ENCODE measurements around the gene TIGD1.
"Not testable (repeated sequence)": the region's sequence is repeated elsewhere in the genome, so short reads cannot be mapped to it uniquely, and the experiment has no call there.

Gene TIGD1

DNA sequence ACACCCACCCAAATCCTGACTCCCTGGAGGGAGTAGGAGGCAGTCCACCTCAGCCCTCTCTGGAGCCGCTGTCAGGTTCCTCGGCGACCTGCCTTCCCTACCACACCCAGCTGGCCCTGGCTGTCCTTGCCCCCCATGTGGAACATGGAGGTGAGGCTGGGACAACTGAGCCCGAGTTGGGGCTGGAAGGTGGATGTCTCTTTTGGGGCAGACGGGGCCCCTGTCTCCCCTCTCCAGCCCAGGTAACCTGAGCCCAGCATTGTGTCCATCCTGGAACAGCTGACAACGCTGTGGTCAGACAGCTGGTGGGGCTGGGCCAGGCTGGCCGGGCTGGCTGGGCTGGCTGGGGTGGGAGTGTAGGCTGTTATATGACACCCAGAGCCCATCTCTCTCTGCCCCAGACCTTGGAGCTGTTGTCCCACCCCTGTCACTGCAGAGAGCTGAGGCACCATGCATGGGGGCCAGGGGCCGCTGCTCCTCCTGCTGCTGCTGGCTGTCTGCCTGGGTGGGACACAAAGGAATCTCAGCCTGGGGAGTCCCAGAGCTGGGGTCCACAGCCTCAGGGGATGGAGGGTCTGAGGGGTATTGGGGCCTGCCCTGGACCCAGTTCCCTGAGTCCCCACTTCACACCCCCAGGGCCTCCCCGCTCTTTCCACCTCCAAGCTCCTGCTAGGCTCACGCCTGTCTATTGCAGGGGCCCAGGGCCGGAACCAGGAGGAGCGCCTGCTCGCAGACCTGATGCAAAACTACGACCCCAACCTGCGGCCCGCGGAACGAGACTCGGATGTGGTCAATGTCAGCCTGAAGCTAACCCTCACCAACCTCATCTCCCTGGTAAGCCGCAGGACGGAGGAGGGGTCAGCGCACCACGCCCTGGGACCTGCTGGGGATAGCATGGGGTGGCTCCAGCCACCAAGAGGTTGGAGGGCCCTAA is 10.8 kb downstream of the TIGD1 start, which contains the start of gene CHRNG:
Gene CHRNG (plus strand): TSS at position 395 of the 934 bp plus-strand sequence. CDS start 56 bp downstream, at position 451.
- DNase-seq (ENCODE audit: low spot score) = no peak

DNA sequence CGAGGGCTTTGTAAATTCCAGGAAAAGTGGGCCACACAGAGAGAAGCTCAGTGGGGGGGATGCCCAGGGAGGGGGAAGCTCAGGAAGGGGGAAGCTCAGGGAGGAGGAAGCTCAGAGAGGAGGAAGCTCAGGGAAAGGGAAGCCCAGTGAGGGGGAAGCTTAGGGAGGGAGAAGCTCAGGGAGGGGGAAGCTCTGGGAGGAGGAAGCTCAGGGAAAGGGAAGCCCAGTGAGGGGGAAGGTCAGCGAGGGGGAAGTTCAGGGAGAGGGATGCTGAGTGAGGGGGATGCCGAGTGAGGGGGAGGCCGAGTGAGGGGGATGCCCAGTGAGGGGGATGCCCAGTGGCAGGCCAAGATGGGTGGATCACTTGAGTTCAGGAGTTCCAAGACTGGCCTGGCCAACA is 11.7 kb downstream of the TIGD1 start:
- DNase-seq (ENCODE audit: low spot score) = no peak

DNA sequence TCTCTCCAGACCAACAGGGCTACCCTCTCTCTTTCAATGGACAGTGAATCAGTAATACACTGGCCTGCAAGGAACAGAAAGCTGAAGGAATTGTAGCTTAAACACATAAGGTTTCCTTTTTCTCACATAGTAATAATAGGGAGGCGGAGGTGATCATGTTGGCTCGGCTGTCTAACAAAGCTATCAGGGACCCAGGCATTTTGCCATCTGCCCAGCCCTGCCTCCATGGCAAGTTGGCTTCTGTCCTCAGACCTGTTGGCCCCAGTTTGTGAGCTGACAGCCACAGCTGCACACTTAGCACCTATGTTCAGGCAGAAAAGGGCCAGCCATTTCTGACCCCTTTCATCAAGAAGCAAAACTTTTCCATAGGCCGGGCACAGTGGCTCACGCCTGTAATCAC is 12.9 kb downstream of the TIGD1 start:
- DNase-seq (ENCODE audit: low spot score) = no peak

DNA sequence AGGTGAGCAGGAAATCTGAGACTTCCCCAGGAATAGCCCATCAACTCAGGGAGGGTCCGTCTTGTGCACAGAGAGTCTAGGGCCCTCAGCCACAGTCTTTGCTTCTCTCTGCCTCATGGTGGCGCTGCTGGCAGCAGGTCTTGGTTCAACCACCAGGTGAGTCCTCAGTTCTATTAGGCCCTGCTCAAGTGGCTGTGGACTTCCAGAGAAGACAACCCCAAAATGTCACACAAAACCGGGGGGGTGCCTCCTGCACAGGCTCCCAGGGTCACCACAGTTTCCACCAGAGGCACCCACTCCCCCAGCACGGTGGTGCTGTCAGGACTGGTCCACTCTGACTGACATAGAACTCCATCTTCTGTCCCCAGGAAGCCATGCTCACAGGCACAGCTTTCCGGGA is 13.3 kb downstream of the TIGD1 start:
- peak; percentile 55 for DNase-seq (ENCODE audit: low spot score)

DNA sequence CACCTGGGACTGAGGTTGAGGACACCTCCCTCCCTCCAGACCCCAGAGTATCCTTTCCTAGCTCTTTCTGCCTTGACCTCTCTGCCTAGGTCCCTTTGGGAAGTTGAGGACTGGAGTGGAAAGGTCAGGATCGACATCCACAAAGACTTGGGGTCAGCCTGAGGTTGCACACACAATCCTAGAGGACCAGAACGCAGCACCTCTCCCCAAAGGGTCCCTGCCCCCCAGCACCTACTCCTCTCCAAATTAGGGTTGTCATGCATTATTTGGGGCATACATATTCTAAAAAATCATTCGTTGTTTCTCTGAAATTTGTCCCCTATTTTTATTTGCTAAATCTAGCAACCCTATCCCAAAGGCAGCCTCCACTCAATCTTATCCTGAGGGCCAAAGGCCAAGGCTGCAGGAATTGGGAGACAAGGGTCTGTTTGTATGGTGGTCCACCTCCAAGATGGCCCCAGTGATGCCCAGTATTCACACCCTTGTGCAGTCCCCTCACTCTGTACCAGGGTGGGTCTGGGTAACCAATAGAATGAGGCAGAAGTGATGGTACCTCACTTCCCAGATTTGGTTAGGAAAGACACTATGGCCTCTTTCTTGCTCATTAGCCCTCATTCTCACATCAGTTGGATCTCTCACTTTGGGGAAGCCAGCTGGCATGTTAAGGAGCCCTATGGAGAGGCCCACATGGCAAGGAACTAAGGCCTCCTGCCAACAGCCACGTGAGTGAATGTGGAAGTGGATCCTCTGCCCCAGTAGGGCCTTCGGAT is 14.4 kb downstream of the TIGD1 start:
- DNase-seq (ENCODE audit: low spot score) = peak; percentile 49

DNA sequence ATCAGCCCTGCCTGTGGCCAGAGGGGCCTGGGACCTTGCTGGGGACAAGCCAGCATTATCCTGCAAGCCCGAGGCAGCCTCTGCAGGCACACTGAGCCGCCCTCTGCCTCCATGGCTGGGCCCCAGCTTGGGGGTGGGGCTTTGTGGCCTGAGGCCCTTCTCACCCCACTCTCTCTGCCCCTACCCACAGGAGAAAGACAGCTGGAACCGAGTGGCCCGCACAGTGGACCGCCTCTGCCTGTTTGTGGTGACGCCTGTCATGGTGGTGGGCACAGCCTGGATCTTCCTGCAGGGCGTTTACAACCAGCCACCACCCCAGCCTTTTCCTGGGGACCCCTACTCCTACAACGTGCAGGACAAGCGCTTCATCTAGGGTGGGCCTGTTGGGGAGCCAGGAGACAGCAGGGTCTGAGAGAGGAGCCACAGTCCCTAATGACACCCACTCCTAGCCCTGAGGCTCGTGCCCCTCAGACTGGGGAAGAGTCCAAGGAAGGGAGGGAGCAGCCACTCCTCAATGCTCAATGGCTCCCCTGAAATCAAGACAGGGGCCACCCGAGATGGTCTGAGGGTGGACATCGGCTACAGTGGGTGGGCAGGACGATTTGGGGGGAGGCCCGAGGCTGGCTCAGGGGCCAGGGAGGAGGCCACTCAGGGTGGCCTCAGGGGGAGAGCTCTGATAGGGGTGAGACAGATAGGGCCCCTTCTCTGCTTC is 15.3 kb downstream of the TIGD1 start:
- DNase-seq (ENCODE audit: low spot score) = peak; percentile 50

DNA sequence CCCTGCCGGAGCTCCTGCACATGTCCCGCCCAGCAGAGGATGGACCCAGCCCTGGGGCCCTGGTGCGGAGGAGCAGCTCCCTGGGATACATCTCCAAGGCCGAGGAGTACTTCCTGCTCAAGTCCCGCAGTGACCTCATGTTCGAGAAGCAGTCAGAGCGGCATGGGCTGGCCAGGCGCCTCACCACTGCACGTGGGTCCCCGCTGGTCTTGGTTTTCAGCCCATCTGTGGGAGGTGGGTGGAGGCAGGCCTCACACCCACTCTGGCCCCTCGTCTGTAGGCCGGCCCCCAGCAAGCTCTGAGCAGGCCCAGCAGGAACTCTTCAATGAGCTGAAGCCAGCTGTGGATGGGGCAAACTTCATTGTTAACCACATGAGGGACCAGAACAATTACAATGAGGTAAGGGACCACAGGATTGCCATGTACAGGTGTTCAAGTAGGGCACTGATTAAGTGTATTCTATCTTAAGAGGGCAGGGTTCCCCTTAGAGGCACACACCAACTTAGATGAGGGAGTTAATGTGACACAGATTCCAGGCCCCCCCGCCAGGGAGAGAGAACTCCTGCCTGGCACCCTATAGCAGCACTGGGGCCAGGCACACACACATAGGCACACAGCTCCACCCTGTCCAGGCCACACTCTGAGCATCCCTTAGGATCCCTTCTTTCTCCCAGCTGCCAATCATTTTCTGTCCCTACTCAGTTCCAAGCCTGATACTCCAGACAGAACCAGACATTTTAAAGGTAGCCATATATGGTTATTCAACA is 16.2 kb downstream of the TIGD1 start:
- DNase-seq (ENCODE audit: low spot score) = no peak

DNA sequence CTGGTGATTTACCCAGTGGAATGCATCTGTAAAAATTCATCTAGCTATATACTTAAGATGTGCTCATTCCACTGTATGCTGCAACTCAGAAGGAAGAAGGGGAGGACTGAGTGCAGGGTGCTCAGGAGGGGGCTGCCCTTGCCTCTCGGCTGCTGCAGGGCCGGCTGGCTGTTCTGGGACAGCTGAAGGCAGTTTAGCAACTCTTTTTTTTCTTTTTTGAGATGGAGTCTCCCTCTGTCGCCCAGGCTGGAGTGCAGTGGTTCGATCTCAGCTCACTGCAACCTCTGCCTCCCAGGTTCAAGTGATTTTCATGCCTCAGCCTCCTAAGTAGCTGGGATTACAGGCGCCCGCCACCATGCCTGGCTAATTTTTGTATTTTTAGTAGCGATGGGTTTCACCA is 17.5 kb downstream of the TIGD1 start:
- not testable (repeated sequence) for DNase-seq (ENCODE audit: low spot score)

DNA sequence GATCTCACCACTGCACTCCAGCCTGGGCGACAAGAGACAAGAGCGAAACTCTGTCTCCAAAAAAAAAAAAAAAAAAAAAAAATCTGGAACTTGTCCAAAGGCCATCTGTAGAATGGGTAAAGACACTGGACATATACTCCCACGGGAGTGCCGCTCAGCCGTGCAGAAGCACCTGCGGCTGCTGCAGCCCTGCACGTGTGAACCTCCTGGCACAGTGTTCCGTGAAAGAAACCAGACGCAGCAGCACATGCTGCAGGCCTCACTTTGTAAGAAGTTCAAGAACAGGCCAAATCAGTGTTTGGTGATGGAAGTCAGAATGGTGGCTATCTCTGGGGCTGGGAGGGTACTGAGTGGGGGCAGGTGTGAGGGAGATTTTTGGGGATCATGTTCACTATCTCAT is 17.9 kb downstream of the TIGD1 start:
- DNase-seq (ENCODE audit: low spot score) = no peak

DNA sequence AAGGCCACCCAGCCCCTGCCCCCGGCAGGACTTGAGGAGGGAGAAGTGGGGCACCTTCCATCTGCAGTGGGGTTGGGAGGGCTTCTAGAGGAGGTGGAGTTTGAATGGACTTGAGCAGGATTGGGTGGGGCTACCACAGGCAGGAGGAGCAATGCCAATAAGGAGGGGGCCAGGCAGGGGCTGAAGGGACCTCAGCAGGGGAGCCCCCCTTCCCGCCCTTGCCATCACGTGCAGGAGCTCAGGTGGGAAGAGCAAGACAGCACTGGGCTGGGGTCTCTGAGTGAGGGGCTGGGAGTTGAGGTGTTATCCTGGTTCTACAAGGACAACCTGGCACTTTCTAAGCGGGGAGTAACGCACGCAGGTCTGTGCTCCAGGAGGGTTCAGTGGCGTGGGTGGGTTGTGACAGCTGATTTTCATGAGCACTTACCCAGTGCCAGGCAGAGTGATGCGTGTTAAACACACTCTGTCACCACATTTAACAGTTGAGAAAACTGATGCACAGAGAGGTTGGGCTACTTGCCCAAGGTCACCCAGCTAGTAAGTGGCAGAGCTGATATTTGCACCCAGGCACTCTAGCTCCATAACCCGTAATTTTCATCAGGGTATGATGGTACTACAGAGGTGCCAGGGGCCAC is 19.6 kb downstream of the TIGD1 start:
- DNase-seq (ENCODE audit: low spot score) = no peak

DNA sequence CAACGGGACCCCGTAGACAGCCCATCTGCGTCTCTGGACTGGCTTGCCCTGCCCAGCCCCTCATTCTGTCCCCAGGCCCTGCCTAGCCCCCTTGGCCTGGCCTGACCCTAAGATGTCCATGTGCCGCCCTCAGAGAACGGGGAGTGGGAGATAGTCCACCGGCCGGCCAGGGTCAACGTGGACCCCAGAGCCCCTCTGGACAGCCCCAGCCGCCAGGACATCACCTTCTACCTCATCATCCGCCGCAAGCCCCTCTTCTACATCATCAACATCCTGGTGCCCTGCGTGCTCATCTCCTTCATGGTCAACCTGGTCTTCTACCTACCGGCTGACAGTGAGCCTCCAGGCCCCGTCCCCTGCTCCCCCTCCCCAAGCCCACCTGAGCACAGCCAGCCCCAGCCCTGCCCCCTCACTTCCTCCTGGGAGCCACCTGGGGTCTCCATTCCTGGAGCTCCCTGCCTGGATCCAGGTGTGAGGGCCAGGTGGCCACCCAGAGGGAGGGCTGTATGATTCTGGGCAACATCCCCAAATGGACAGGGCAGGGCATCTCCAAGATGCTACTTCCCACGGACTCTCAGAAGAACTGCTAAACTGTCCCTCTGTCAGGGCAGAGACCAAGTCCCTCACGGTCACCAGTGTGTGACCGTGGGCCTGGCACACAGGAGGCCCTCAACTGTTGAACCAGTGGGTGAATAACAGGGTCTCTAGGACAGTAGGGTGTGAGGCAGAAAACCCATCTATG is 20.4 kb downstream of the TIGD1 start:
- no peak for DNase-seq (ENCODE audit: low spot score)

DNA sequence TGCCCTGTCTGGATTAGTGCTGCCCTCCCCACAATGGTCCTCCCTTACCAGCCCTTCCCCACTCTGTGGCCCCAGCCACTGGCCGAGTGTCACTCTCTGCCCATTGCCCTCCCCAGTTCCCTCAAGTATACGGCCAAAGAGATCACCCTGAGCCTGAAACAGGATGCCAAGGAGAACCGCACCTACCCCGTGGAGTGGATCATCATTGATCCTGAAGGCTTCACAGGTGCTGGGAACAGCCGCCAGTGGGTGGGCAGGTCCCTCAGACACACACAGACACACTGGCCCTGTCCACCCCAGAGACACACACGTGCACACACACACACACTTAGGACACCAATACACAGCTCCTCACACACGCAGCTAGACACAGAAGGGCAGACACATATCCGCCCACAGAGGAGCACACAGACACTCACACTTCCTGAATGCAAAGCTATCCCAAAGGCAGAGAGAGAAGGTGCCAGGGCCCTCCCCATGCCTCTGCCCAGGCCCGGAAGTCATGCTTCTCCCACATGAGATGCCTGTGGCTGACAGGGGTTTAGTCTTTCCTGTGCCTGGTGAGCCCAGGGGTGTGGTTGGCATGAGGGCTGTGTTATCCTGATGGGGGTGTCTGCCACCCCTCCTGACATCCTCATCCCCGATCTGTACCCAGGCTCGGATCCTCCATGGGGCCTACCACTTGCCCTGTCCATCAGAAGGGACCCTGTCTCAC is 21.5 kb downstream of the TIGD1 start:
- no peak for DNase-seq (ENCODE audit: low spot score)

DNA sequence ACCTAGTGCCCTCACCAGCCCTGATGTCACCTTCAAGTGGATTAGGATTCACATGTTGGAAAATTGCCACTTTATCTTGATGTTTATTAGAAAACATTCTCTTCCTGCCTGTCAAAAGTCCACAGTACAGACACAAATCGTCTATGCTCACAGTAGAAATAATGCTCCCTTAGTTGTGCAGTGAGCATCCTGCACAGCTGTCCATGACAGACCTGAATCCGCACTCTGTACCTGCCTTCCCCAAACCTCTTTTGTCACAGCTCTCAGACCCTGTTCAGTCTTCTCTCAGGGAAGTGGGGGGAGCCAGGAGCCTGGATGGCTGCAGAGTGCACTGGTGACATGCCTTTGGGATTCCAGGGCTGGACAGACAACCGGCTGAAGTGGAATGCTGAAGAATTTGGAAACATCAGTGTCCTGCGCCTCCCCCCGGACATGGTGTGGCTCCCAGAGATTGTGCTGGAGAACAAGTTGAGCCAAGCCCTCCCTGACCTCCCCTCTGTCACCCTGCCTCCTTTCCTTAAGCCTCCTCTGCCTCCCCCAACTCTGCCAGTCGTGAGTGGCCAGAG is 22.4 kb downstream of the TIGD1 start:
- no peak for DNase-seq (ENCODE audit: low spot score)

DNA sequence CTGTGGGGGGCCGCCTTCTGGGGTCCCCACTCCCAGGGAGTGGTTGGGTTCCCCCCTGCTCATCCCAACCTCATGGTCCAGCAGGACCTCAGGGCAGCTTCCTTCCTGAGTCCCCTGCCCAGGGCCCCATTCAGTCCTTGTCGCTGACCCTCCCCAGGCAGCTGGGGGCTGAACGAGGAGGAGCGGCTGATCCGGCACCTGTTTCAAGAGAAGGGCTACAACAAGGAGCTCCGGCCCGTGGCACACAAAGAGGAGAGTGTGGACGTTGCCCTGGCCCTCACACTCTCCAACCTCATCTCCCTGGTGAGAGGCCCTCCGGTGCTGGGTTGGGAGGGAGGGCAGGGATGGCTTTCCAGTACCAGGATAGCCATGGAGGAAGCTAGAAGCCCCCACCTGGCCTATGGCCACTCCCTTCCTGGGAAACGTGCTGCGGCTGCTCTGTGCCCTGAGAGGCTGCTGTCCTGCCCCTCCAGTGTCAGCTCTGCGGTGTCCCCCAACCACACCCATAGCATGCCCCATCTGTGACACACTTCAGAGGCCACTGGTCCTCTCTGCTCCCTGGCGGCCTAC is 23.9 kb downstream of the TIGD1 start:
- DNase-seq (ENCODE audit: low spot score) = no peak

DNA sequence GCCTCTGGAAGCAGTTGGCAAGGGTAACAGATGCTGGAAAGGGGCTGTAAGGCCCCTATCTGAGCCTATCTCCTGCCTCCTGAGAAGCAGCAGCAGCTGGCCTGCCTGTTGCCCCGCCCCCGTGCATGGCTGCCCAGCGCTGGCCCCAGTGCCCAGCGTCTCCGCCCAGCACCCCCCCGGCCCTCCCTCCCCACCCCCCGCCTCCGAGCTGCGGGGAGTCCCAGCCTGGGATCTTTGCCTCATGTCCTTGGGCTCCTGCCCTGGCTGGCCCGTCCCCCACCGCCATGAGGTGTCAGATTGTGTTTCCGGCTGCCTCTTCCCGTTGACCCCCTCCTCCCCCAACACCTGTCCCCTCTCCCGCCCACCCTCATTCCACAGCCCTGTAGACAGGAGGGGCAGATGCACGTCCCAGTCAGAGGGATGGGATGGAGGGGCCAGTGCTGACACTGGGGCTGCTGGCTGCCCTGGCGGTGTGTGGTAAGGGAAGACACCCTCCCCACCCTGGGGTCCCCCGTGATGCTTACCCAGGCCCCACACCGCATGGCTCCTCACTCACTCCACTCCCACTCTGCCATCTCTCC is 24.5 kb downstream of the TIGD1 start, which contains the start of gene CHRND:
Gene CHRND (plus strand): TSS at position 370 of the 581 bp plus-strand sequence. CDS start 56 bp downstream, at position 426.
- peak; percentile 83 for DNase-seq (ENCODE audit: low spot score)

DNA sequence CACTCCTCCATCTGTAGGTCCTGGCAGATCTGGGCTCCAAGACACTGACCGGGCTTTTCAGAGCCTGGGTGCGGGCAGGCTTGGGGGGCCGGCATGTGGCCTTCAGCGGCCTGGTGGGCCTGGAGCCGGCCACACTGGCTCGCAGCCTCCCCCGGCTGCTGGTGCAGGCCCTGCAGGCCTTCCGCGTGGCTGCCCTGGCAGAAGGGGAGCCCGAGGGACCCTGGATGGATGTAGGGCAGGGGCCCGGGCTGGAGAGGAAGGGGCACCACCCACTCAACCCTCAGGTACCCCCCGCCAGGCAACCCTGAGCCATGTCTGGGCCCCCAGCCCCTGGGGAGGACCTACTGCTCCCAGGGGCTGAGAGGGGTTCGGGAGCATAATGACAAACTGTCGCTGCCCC is 25.2 kb downstream of the TIGD1 start:
- no peak for DNase-seq (ENCODE audit: low spot score)

DNA sequence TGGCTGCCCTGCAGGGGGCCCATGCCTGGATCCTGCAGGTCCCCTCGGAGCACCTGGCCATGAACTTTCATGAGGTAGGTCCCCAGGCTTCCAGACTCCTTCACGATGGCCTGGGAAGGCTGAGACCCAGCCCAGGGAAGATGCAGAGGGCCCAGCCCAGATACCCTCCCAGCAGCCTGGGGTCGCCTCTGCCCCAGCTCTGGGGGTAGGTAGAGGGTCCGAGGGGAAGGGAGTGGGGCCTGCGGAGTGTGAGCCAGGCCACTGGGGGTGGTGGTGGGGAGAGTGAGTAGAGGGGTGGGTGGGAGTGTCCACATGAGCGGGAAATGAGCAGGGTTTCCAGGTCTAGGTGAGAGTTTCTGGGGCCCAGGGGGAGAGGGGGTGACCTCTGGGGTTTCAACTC is 25.6 kb downstream of the TIGD1 start:
- no peak for DNase-seq (ENCODE audit: low spot score)
